Lower leg skin (tissue), 4 donors: Measurements from ENCODE around the gene SRI. TPM values are rescaled to one million over a fixed set of nuclear protein-coding genes. Genes with fewer than 3 reads are reported as not detected.
A peak's percentile ranks its signal among the peaks of the same experiment; 100 is the strongest.

Experiments
- DNase-seq, 2 donors: peaks; one replicate each; pipeline ENCODE4 v3.0.0-alpha.2; 2019; ENCODE audit warnings: low spot score in 2 of 2
- H3K4me3 ChIP-seq: fragments of 200-600 bp; sonication (generic); 2 replicates; pipeline ENCODE4 v1.5.1; 2017; ENCODE audit warnings: mild to moderate bottlenecking, low read depth; ENCODE audit not compliant: poor library complexity, severe bottlenecking
- POLR2A ChIP-seq, 2 donors: fragments of 450-650 bp; IDR thresholded peaks; one replicate each; pipeline ENCODE4 v1.6.1; 2016 to 2017; ENCODE audit warnings: antibody characterized with exemption in 2 of 2, mild to moderate bottlenecking in 1 of 2, moderate library complexity in 1 of 2
- WGBS, 2 donors: methylation state at CpG; one replicate each; pipeline ENCODE4 v1.1.5; 2018; 5-methylcytosine and 5-hydroxymethylcytosine counted together
- intact Hi-C: fragments of 100-400 bp; cut with DNase I; formaldehyde crosslinking; loops from one replicate; pipeline ENCODE4 v1.15.0; 2023; ENCODE audit warnings: low total_unique reads
- total RNA-seq, 4 donors: library from RNA; depleted of rRNA; stranded (reverse); fragments of >200 nt; gene quantifications; one replicate each; pipeline ENCODE4 v1.1.0, GENCODE V29; 2016
- TF ChIP-seq, protein P1 (sequence below), 3 donors: fragments of 450-650 bp; IDR thresholded peaks; one replicate each; pipeline ENCODE4 v1.5.1; 2016; ENCODE audit warnings: antibody characterized with exemption in 3 of 3, mild to moderate bottlenecking in 3 of 3, moderate library complexity in 2 of 3

The SRI gene
- total RNA-seq, 4 donors from 2014 or later, result 24.6 to 43.9 (median 42.2) TPM

- intact Hi-C loops, result loop anchor here (10.0 kb wide), 1 partner anchor 1284 kb away; no protein-coding TSS in a partner anchor
- H3K4me3 ChIP-seq, result peak overlapping the region; percentile 85
- DNase-seq, result peak; percentile 37 to 87
- no peak for TF ChIP-seq POLR2A (IDR thresholded peaks at IDR 0.05)
- TF ChIP-seq, protein P1, sequence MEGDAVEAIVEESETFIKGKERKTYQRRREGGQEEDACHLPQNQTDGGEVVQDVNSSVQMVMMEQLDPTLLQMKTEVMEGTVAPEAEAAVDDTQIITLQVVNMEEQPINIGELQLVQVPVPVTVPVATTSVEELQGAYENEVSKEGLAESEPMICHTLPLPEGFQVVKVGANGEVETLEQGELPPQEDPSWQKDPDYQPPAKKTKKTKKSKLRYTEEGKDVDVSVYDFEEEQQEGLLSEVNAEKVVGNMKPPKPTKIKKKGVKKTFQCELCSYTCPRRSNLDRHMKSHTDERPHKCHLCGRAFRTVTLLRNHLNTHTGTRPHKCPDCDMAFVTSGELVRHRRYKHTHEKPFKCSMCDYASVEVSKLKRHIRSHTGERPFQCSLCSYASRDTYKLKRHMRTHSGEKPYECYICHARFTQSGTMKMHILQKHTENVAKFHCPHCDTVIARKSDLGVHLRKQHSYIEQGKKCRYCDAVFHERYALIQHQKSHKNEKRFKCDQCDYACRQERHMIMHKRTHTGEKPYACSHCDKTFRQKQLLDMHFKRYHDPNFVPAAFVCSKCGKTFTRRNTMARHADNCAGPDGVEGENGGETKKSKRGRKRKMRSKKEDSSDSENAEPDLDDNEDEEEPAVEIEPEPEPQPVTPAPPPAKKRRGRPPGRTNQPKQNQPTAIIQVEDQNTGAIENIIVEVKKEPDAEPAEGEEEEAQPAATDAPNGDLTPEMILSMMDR (IDR thresholded peaks at IDR 0.05), result no peak
- 4 to 7% methylated on average over 27 of the region's 27 CpGs for WGBS, 2 donors
Observed at GRCh38 chr7:88218836-88219605, 817 bp downstream of the SRI start.

GRCh38 chr7:88218429-88218745 is 1.5 kb downstream of the SRI start:
- 53 to 54% methylated on average over 5 of the region's 5 CpGs for WGBS, 2 donors
- DNase-seq, result no peak
- intact Hi-C loops, result loop anchor here (10.0 kb wide), 1 partner anchor 1284 kb away; no protein-coding TSS in a partner anchor
- no peak for TF ChIP-seq POLR2A (IDR thresholded peaks at IDR 0.05)
- TF ChIP-seq, protein P1 (IDR thresholded peaks at IDR 0.05), result no peak
- no peak overlapping the region for H3K4me3 ChIP-seq

DNA sequence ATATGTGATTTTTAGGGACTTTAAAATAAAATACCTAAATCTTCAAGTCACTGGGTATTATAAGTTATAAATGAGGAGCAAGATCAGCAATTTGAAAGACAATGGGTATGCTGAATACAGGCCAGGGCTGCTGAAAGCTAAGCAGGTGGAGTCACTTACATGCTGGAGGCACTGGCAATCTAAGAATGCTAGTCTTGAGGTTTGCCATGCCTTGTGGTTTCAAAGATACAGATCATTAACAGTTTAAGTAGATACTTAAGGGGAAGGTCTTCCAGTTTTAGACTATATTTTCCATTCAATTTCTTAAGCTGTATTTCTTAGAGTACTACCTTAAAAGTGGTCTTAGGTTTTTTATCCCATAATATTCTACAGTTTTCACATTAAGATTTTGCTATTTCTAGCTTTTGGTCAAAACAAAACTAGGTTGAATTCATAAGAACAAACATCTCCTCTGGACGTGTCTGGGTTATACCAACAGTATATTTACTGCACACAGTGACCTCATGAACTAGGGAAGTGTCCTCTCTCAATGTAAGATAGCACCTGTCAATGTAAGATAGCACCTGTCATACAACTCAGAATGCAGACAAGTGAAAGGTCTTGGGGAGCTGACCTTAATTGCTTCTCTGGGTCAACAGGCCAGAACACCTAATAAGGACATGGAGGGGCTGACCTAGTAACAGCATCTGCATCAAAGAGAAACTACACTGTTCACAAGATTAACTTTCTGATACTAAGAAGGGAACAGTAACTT is 2.0 kb downstream of the SRI start:
- DNase-seq, result no peak
- no peak overlapping the region for H3K4me3 ChIP-seq
- intact Hi-C loops, result loop anchor here (10.0 kb wide), 1 partner anchor 1283 kb away; no protein-coding TSS in a partner anchor
- no peak for TF ChIP-seq POLR2A (IDR thresholded peaks at IDR 0.05)
- TF ChIP-seq, protein P1 (IDR thresholded peaks at IDR 0.05), result no peak
- WGBS, 2 donors, result 40 to 48% methylated on average over 1 of the region's 1 CpG

- TF ChIP-seq, protein P1 (IDR thresholded peaks at IDR 0.05), result no peak
- no peak for TF ChIP-seq POLR2A (IDR thresholded peaks at IDR 0.05)
- intact Hi-C loops, result loop anchor here (10.0 kb wide), 1 partner anchor 1281 kb away; no protein-coding TSS in a partner anchor
- no peak for DNase-seq
- H3K4me3 ChIP-seq, result no peak overlapping the region
Observed at GRCh38 chr7:88216276-88216675, 3.6 kb downstream of the SRI start.

- H3K4me3 ChIP-seq, result no peak overlapping the region
- intact Hi-C loops, result loop anchor here (10.0 kb wide), 1 partner anchor 1280 kb away; no protein-coding TSS in a partner anchor
- TF ChIP-seq, protein P1 (IDR thresholded peaks at IDR 0.05), result no peak
- no peak for TF ChIP-seq POLR2A (IDR thresholded peaks at IDR 0.05)
- 73 to 79% methylated on average over 2 of the region's 2 CpGs for WGBS, 2 donors
- no peak for DNase-seq
Observed at GRCh38 chr7:88215295-88215694, 4.5 kb downstream of the SRI start.
